ENCODE measurements around the gene TOX3.

DNA sequence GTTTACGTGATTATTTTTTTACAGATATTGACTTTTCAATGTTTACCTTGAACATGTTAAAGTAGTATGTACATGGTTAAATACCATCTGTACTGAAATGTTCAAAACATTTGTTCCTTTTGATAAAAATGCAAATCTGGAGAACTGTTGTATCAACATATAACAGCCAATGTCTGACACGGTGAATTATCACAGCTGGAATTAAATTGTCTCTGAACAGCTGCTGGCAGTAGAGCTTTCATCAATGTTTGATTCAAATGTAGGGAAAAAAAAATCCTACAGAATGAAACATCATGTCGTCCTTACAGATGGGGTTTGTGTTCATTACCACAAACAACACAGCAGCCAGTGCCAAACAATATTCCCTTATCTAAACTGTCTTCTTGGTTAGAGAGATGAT lies 79.9 kb downstream of the TOX3 start:
- TF ChIP-seq EZH2 (IDR thresholded peaks at IDR 0.05), result no peak
- TF ChIP-seq, protein P1, sequence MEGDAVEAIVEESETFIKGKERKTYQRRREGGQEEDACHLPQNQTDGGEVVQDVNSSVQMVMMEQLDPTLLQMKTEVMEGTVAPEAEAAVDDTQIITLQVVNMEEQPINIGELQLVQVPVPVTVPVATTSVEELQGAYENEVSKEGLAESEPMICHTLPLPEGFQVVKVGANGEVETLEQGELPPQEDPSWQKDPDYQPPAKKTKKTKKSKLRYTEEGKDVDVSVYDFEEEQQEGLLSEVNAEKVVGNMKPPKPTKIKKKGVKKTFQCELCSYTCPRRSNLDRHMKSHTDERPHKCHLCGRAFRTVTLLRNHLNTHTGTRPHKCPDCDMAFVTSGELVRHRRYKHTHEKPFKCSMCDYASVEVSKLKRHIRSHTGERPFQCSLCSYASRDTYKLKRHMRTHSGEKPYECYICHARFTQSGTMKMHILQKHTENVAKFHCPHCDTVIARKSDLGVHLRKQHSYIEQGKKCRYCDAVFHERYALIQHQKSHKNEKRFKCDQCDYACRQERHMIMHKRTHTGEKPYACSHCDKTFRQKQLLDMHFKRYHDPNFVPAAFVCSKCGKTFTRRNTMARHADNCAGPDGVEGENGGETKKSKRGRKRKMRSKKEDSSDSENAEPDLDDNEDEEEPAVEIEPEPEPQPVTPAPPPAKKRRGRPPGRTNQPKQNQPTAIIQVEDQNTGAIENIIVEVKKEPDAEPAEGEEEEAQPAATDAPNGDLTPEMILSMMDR (IDR thresholded peaks at IDR 0.05), result no peak

Measured in neural progenitor cell (in vitro differentiated cells).